WTC11 (cell line): ENCODE results near the gene C19orf73. TPM values are rescaled to one million over a fixed set of nuclear protein-coding genes. Genes with fewer than 3 reads are reported as not detected.

Experiments used
- ATAC-seq: fragments of 200-7000 bp; cut with Tn5 transposase; 2 replicates; pipeline ENCODE4 v1.10.0; 2021; ENCODE audit warnings: mild to moderate bottlenecking, moderate library complexity
- CTCF ChIA-PET: fragments of 300-600 bp; sonication (Branson Sonifier 250); formaldehyde crosslinking; loops from one replicate; lab custom pipeline; 2021; ENCODE audit warnings: antibody characterized with exemption; lab: Charles Lee
- POLR2A ChIA-PET: fragments of 350-600 bp; sonication (Branson Sonifier 250); formaldehyde crosslinking; loops from one replicate; lab custom pipeline; 2021; ENCODE audit warnings: antibody characterized with exemption; lab: Charles Lee
- DNase-seq: peaks from one replicate; pipeline ENCODE4 v3.0.0; 2021; ENCODE audit warnings: low spot score
- H3K27ac Mint-ChIP-seq: 2 replicates; pipeline ENCODE4 v1.8.0; 2021; ENCODE audit warnings: mixed read lengths
- H3K27me3 Mint-ChIP-seq: 2 replicates; pipeline ENCODE4 v1.8.0; 2021; ENCODE audit warnings: low read depth, mild to moderate bottlenecking, moderate library complexity, mixed read lengths
- H3K36me3 Mint-ChIP-seq: 2 replicates; pipeline ENCODE4 v1.8.0; 2021; ENCODE audit warnings: mixed read lengths
- H3K4me1 Mint-ChIP-seq: 2 replicates; pipeline ENCODE4 v1.8.0; 2022; ENCODE audit warnings: mixed read lengths
- H3K4me3 Mint-ChIP-seq: 2 replicates; pipeline ENCODE4 v1.8.0; 2021; ENCODE audit warnings: mild to moderate bottlenecking, moderate library complexity, mixed read lengths
- H3K9me3 Mint-ChIP-seq: 2 replicates; pipeline ENCODE4 v1.8.0; 2021; ENCODE audit warnings: mixed read lengths
- ARID4B ChIP-seq: sonication (generic); formaldehyde crosslinking; IDR thresholded peaks from 2 replicates; pipeline ENCODE4 v1.8.0; 2023; ENCODE audit warnings: missing genetic modification reagents, mild to moderate bottlenecking, borderline replicate concordance
- CREB1 ChIP-seq: sonication (generic); formaldehyde crosslinking; IDR thresholded peaks from 2 replicates; pipeline ENCODE4 v1.8.0; 2023; ENCODE audit warnings: mild to moderate bottlenecking, missing genetic modification reagents
- E2F5 ChIP-seq: sonication (generic); formaldehyde crosslinking; IDR thresholded peaks from 2 replicates; pipeline ENCODE4 v1.8.1; 2022; ENCODE audit warnings: mild to moderate bottlenecking, moderate library complexity, missing genetic modification reagents
- ELF4 ChIP-seq: sonication (generic); formaldehyde crosslinking; IDR thresholded peaks from 2 replicates; pipeline ENCODE4 v1.8.1; 2022; ENCODE audit warnings: low read depth, mild to moderate bottlenecking, moderate library complexity, missing genetic modification reagents
- GABPB1 ChIP-seq: sonication (generic); formaldehyde crosslinking; IDR thresholded peaks from 2 replicates; pipeline ENCODE4 v1.8.1; 2023; ENCODE audit warnings: mild to moderate bottlenecking, missing genetic modification reagents
- GRHL2 ChIP-seq: fragments of 250-450 bp; sonication (Bioruptor Pico); IDR thresholded peaks from 2 replicates; pipeline ENCODE4 v1.8.0; 2022; ENCODE audit warnings: mild to moderate bottlenecking, moderate library complexity; ENCODE audit not compliant: insufficient replicate concordance, severe bottlenecking
- IRF2 ChIP-seq: sonication (generic); formaldehyde crosslinking; IDR thresholded peaks from 2 replicates; pipeline ENCODE4 v1.8.0; 2022; ENCODE audit warnings: low read depth, missing genetic modification reagents, borderline replicate concordance
- JAZF1 ChIP-seq: fragments of 250-450 bp; sonication (Bioruptor Pico); IDR thresholded peaks from 2 replicates; pipeline ENCODE4 v1.9.0; 2021; ENCODE audit warnings: moderate library complexity, mild to moderate bottlenecking, inconsistent platforms
- JUN ChIP-seq: sonication (generic); formaldehyde crosslinking; IDR thresholded peaks from 2 replicates; pipeline ENCODE4 v1.8.0; 2023; ENCODE audit warnings: mild to moderate bottlenecking, missing genetic modification reagents
- KAT7 ChIP-seq: sonication (generic); formaldehyde crosslinking; IDR thresholded peaks from 2 replicates; pipeline ENCODE4 v1.8.1; 2023; ENCODE audit warnings: missing genetic modification reagents, mild to moderate bottlenecking, borderline replicate concordance
- NR1H2 ChIP-seq: sonication (generic); formaldehyde crosslinking; IDR thresholded peaks from 2 replicates; pipeline ENCODE4 v1.9.0; 2021; ENCODE audit warnings: mild to moderate bottlenecking, moderate library complexity, missing genetic modification reagents
- NR3C1 ChIP-seq: sonication (generic); formaldehyde crosslinking; conservative IDR thresholded peaks from 2 replicates; pipeline ENCODE4 v1.8.1; 2023; ENCODE audit warnings: low read depth, mild to moderate bottlenecking, missing genetic modification reagents
- OVOL2 ChIP-seq: fragments of 250-450 bp; sonication (Bioruptor Pico); IDR thresholded peaks from 2 replicates; pipeline ENCODE4 v1.9.0; 2021; ENCODE audit warnings: mild to moderate bottlenecking, borderline replicate concordance
- SMAD3 ChIP-seq: sonication (generic); formaldehyde crosslinking; IDR thresholded peaks from 2 replicates; pipeline ENCODE4 v1.8.0; 2022; ENCODE audit warnings: missing genetic modification reagents, mild to moderate bottlenecking, borderline replicate concordance
- SOX15 ChIP-seq: fragments of 250-450 bp; sonication (Bioruptor Pico); IDR thresholded peaks from 2 replicates; pipeline ENCODE4 v1.9.0; 2021; ENCODE audit warnings: mild to moderate bottlenecking
- SP1 ChIP-seq: sonication (generic); formaldehyde crosslinking; conservative IDR thresholded peaks from 2 replicates; pipeline ENCODE4 v1.8.1; 2022; ENCODE audit warnings: missing genetic modification reagents
- TP53 ChIP-seq: sonication (generic); formaldehyde crosslinking; IDR thresholded peaks from 2 replicates; pipeline ENCODE4 v1.8.1; 2023; ENCODE audit warnings: mild to moderate bottlenecking, missing genetic modification reagents
- ZNF121 ChIP-seq: sonication (generic); formaldehyde crosslinking; IDR thresholded peaks from 2 replicates; pipeline ENCODE4 v1.8.0; 2023; ENCODE audit warnings: missing genetic modification reagents
- ZNF281 ChIP-seq: sonication (generic); formaldehyde crosslinking; IDR thresholded peaks from 2 replicates; pipeline ENCODE4 v1.8.0; 2023; ENCODE audit warnings: mild to moderate bottlenecking, missing genetic modification reagents
- ZNF425 ChIP-seq: fragments of 250-450 bp; sonication (Bioruptor Pico); conservative IDR thresholded peaks from 2 replicates; pipeline ENCODE4 v1.9.0; 2021; ENCODE audit warnings: mild to moderate bottlenecking
- ZNF512 ChIP-seq: sonication (generic); formaldehyde crosslinking; IDR thresholded peaks from 2 replicates; pipeline ENCODE4 v1.8.1; 2022; ENCODE audit warnings: missing genetic modification reagents, borderline replicate concordance
- total RNA-seq: library from RNA; stranded (reverse); gene quantifications from 3 replicates; pipeline ENCODE4 v1.2.3, GENCODE V29; 2021

The C19orf73 gene
- total RNA-seq, 1 experiment from 2014 or later, result 3.2 TPM

GRCh38 chr19:49155005-49155819, 36.3 kb upstream of the C19orf73 start, which contains the start of gene HRC (continued):
- no peak for TF ChIP-seq IRF2
- TF ChIP-seq GABPB1 (CRISPR knock-in tag), result no peak
- no peak for TF ChIP-seq SMAD3 (CRISPR knock-in tag)
- TF ChIP-seq ELF4 (CRISPR knock-in tag), result no peak
- no peak for TF ChIP-seq ZNF281 (CRISPR knock-in tag)
- no peak for TF ChIP-seq ZNF425 (CRISPR knock-in tag)
- TF ChIP-seq JUN (CRISPR knock-in tag), result no peak
- no peak for TF ChIP-seq TP53 (CRISPR knock-in tag)
- no peak for TF ChIP-seq CREB1 (CRISPR knock-in tag)
- no peak for TF ChIP-seq JAZF1
- TF ChIP-seq NR1H2 (CRISPR knock-in tag), result no peak
- TF ChIP-seq KAT7 (CRISPR knock-in tag), result no peak
- no peak for TF ChIP-seq SP1 (CRISPR knock-in tag)
- no peak for TF ChIP-seq OVOL2 (CRISPR knock-in tag)
- no peak for TF ChIP-seq GRHL2 (CRISPR knock-in tag)

GRCh38 chr19:49154279-49154678, 35.3 kb upstream of the C19orf73 start:
- no peak for ATAC-seq
- ChIA-PET CTCF (interaction anchor here (1.6 to 1.9 kb wide), 3 partner anchors 8 to 71 kb away, joined by 4 to 11 read pairs (median 5); partner anchors contain the start of gene LIN7B), POLR2A (no interaction called here)
- no peak overlapping the region for H3K27ac Mint-ChIP-seq
- no peak overlapping the region for H3K4me3 Mint-ChIP-seq
- H3K27me3 Mint-ChIP-seq, result peaks cover 72% of the 10 kb centered on the region
- H3K9me3 Mint-ChIP-seq, result peaks cover 14% of the 10 kb centered on the region
- peaks cover 9% of the 10 kb centered on the region; the same call in 1 of the 2 replicates for H3K36me3 Mint-ChIP-seq
- H3K4me1 Mint-ChIP-seq, result peaks cover 32% of the 10 kb centered on the region
- no peak for DNase-seq
- no peak for TF ChIP-seq ZNF281 (CRISPR knock-in tag)
- no peak for TF ChIP-seq ZNF512 (CRISPR knock-in tag)
- no peak for TF ChIP-seq NR3C1
- no peak for TF ChIP-seq ARID4B (CRISPR knock-in tag)
- no peak for TF ChIP-seq GRHL2 (CRISPR knock-in tag)
- no peak for TF ChIP-seq E2F5 (CRISPR knock-in tag)
- TF ChIP-seq SOX15 (CRISPR knock-in tag), result no peak
- TF ChIP-seq ZNF121 (CRISPR knock-in tag), result no peak
- no peak for TF ChIP-seq GABPB1 (CRISPR knock-in tag)
